Esophagus squamous epithelium (tissue), 4 donors: ENCODE results near the gene DYRK1A.

Experiments used
- CTCF ChIP-seq, 6 experiments: fragments of 450-650 bp in 4 of 6; fragments of 200-600 bp in 2 of 6; sonication (generic) in 2 of 6; IDR thresholded peaks; one replicate each; pipeline ENCODE4 v1.5.1; 2016 to 2019; ENCODE audit warnings: antibody characterized with exemption in 6 of 6, mild to moderate bottlenecking in 4 of 6, moderate library complexity in 4 of 6
- POLR2A ChIP-seq, 4 donors: fragments of 450-650 bp; IDR thresholded peaks; one replicate each; pipeline ENCODE4 v1.6.1; 2017; ENCODE audit warnings: antibody characterized with exemption in 4 of 4, mild to moderate bottlenecking in 4 of 4, moderate library complexity in 3 of 4

GRCh38 chr21:37462087-37462861, 95.7 kb downstream of the DYRK1A start:
- TF ChIP-seq CTCF (IDR thresholded peaks at IDR 0.05) (no peak), POLR2A (IDR thresholded peaks at IDR 0.05) (no peak)
